ENCODE measurements around the gene CASP3. TPM values are rescaled to one million over a fixed set of nuclear protein-coding genes. Genes with fewer than 3 reads are reported as not detected.

Gene CASP3
- total RNA-seq, 1 experiment from 2014 or later = 11.4 TPM

DNA sequence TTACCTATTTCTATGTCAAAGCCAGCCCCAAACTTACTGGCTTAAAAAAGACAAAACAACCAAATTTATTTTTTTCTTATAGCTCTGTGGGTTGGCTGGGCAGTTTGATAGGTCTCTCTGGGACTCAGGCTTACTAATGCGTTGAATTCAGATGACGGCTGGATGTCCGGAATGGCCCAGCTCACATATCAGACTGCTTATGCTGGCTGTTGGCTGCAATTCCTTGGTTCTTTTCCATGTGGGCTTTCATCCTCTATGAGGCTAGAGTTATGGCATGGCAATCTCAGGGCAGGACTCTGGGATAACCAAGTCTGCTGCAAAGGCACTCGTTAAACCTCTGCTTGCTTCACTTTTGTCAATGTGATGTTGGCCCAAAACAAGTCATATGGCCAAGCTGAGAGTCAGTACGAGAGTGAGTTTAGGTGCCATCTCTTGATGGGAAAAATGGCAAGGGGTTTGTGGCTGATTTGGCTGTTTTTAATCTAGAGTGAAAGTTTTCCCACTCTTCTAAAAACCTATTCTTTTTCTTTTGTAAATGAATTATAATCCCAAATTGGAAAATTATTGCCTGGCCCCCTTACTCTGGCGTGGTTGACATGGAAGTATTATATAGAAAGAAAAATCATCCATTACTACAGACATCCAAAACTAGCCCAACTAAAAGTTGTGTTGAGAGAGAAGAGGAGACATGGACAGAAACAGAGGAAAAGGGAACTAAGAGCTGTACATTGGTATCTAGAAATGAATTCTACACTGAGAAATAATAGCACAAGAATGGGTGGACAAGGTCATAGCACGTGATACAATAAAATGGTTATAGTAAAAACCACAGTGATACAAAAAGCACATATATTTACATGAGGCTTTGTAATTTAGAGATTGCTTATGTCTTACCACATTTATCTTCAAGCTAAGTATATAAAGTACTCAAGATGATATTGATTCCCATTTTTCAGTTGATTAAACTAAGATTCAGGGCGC, 6.9 kb upstream of the CASP3 start:
- no peak for ATAC-seq
- TF ChIP-seq EZH2 (IDR thresholded peaks at IDR 0.05) = no peak
- TF ChIP-seq, protein P1, sequence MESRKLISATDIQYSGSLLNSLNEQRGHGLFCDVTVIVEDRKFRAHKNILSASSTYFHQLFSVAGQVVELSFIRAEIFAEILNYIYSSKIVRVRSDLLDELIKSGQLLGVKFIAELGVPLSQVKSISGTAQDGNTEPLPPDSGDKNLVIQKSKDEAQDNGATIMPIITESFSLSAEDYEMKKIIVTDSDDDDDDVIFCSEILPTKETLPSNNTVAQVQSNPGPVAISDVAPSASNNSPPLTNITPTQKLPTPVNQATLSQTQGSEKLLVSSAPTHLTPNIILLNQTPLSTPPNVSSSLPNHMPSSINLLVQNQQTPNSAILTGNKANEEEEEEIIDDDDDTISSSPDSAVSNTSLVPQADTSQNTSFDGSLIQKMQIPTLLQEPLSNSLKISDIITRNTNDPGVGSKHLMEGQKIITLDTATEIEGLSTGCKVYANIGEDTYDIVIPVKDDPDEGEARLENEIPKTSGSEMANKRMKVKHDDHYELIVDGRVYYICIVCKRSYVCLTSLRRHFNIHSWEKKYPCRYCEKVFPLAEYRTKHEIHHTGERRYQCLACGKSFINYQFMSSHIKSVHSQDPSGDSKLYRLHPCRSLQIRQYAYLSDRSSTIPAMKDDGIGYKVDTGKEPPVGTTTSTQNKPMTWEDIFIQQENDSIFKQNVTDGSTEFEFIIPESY (IDR thresholded peaks at IDR 0.05; ENCODE audit: extremely low read depth, insufficient replicate concordance, low read length) = no peak
- TF ChIP-seq ZNF274 (IDR thresholded peaks at IDR 0.05; ENCODE audit: low read depth, low read length) = no peak
- TF ChIP-seq SRF (IDR thresholded peaks at IDR 0.05; ENCODE audit: low read depth) = no peak
- TF ChIP-seq SIN3A (IDR thresholded peaks at IDR 0.05; ENCODE audit: low read depth) = no peak
- TF ChIP-seq EGR1 (IDR thresholded peaks at IDR 0.05; ENCODE audit: low read depth) = no peak
- TF ChIP-seq EZH2phosphoT487 (IDR thresholded peaks at IDR 0.05; ENCODE audit: borderline replicate concordance) = no peak
- TF ChIP-seq CBX3 (IDR thresholded peaks at IDR 0.05; ENCODE audit: low read depth) = no peak
- TF ChIP-seq, protein P2, sequence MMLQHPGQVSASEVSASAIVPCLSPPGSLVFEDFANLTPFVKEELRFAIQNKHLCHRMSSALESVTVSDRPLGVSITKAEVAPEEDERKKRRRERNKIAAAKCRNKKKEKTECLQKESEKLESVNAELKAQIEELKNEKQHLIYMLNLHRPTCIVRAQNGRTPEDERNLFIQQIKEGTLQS (IDR thresholded peaks at IDR 0.05) = no peak
- TF ChIP-seq TCF7L2 (IDR thresholded peaks at IDR 0.05; ENCODE audit: borderline replicate concordance, extremely low read depth, insufficient read depth, insufficient read length) = no peak
- TF ChIP-seq POLR2A (IDR thresholded peaks at IDR 0.05; ENCODE audit: borderline replicate concordance, extremely low read depth, insufficient read depth, insufficient read length) = no peak
- TF ChIP-seq RAD21 (IDR thresholded peaks at IDR 0.05; ENCODE audit: low read depth) = no peak
- no peak for TF ChIP-seq JUND (IDR thresholded peaks at IDR 0.05)
- ChIA-PET POLR2A (no interaction called here), RAD21 (ENCODE audit: low non-redundant PET in 1 of 2, low total read pairs in 2 of 2, uncharacterized antibody in 2 of 2, unreplicated experiment in 2 of 2) (no interaction called here), CTCF (no interaction called here)
- no peaks in the 10 kb centered on the region for H3K4me1 ChIP-seq (ENCODE audit: control insufficient read depth in 1 of 2, insufficient read depth in 2 of 2, low read length in 2 of 2)
- no peaks in the 10 kb centered on the region for H3K27me3 ChIP-seq (ENCODE audit: insufficient read depth, low read length)
- no peak overlapping the region for H3K4me2 ChIP-seq (ENCODE audit: low read length)
- H3K9me3 ChIP-seq (ENCODE audit: control insufficient read depth in 1 of 2, insufficient read depth in 1 of 2, low read depth in 1 of 2, low read length in 2 of 2) = no peaks in the 10 kb centered on the region
- no peaks in the 10 kb centered on the region for H4K20me1 ChIP-seq (ENCODE audit: insufficient read depth)
- H3K36me3 ChIP-seq (ENCODE audit: control insufficient read depth in 1 of 2, insufficient read depth in 2 of 2, low read length in 2 of 2) = no peaks in the 10 kb centered on the region
- no TSS peak for BruUV-seq (replicated peaks)
- intact Hi-C loops (cut with micrococcal nuclease) = no loop called here
- no peak overlapping the region for H3K27ac ChIP-seq (ENCODE audit: low read depth, low read length)
- H3K4me3 ChIP-seq (replicated peaks in 1 of 2; ENCODE audit: low read depth in 1 of 2, low read length in 2 of 2) = no peak overlapping the region
- no peaks in the 10 kb centered on the region for H3K9me2 ChIP-seq (ENCODE audit: insufficient read depth)
- no peak for DNase-seq (ENCODE audit: low read depth, low spot score)
- no peak overlapping the region for H2AFZ ChIP-seq (ENCODE audit: low read depth, low read length, poor library complexity, severe bottlenecking)
- no peak overlapping the region for H3K9ac ChIP-seq (ENCODE audit: low read length)
- H3K79me2 ChIP-seq (ENCODE audit: insufficient read depth, low read length) = 0 out of 2 replicates have a peak, but pooled peaks cover 2% of the 10 kb centered on the region

Measured in HCT116 (cell line).